H1 (cell line): ENCODE data around the gene CUL9. TPM values are rescaled to one million over a fixed set of nuclear protein-coding genes. Genes with fewer than 3 reads are reported as not detected.

Source experiments
- CEBPB ChIP-seq: IDR thresholded peaks from 2 replicates; pipeline ENCODE4 v1.6.1; 2012; ENCODE audit warnings: low read depth, low read length
- CHD7 ChIP-seq: fragments of 300-600 bp; sonication (generic); IDR thresholded peaks from 2 replicates; pipeline ENCODE4 v1.7.1; 2012; ENCODE audit warnings: low read length, moderate library complexity, mild to moderate bottlenecking, inconsistent platforms; ENCODE audit not compliant: insufficient replicate concordance
- EZH2 ChIP-seq: fragments of 200-600 bp; sonication (generic); IDR thresholded peaks from 2 replicates; pipeline ENCODE4 v1.7.1; 2012; ENCODE audit warnings: low read depth, mild to moderate bottlenecking, moderate library complexity, low read length, inconsistent platforms; ENCODE audit not compliant: severe bottlenecking
- SP4 ChIP-seq: IDR thresholded peaks from 2 replicates; pipeline ENCODE4 v1.6.1; 2012; ENCODE audit warnings: low read length, inconsistent platforms
- SRF ChIP-seq: IDR thresholded peaks from 2 replicates; pipeline ENCODE4 v1.6.1; 2011; ENCODE audit warnings: mild to moderate bottlenecking, low read depth, low read length, moderate library complexity
- TEAD4 ChIP-seq: IDR thresholded peaks from 2 replicates; pipeline ENCODE4 v1.6.1; 2012; ENCODE audit warnings: low read depth, low read length, inconsistent platforms, mixed read lengths
- polyA plus RNA-seq, 7 experiments: library from polyadenylated mRNA; depleted of rRNA in 3 of 7; stranded (reverse) in 5 of 7; unstranded in 2 of 7; fragments of >200 nt in 5 of 7; fragments of 200-250 nt in 2 of 7; gene quantifications; 1 replicate in 5 of 7; 2 replicates in 1 of 7; 4 replicates in 1 of 7; pipeline versions ENCODE4 v1.2.1 to v1.2.3, GENCODE V29; 2011 to 2013; ENCODE audit warnings: missing spikeins in 2 of 7, mixed read lengths in 2 of 7
- total RNA-seq: library from RNA; stranded (reverse); fragmentation: NEBNext Ultra II Directional; extraction: Animal tissue kit (Norgen Biotek cat#: 25700); gene quantifications from 2 replicates; pipeline ENCODE4 v1.2.1, GENCODE V29; 2021

The CUL9 gene
- total and polyA plus RNA-seq, 2 of the 8 experiments (the other 6 are each of a cell fraction or from before 2014, with no cell fraction given): 7.7 to 9.8 TPM

GRCh38 chr6:43183441-43183840 lies 1.4 kb downstream of the CUL9 start (continued):
- no peak for TF ChIP-seq CHD7
- TF ChIP-seq SP4: no peak
- no peak for TF ChIP-seq EZH2
- no peak for TF ChIP-seq CEBPB
- TF ChIP-seq SRF: no peak
- TF ChIP-seq TEAD4: no peak
- TF ChIP-seq, all 59 proteins: peak for 0
